H1 (cell line): ENCODE results near the gene UFD1. TPM values are rescaled to one million over a fixed set of nuclear protein-coding genes. Genes with fewer than 3 reads are reported as not detected.

Source experiments
- FOSL1 ChIP-seq: IDR thresholded peaks from 2 replicates; pipeline ENCODE4 v1.6.1; 2011; ENCODE audit warnings: mild to moderate bottlenecking, low read depth, low read length, moderate library complexity; ENCODE audit not compliant: insufficient read depth
- PHF8 ChIP-seq: fragments of 200-600 bp; sonication (generic); conservative IDR thresholded peaks from 2 replicates; pipeline ENCODE4 v1.7.1; 2012; ENCODE audit warnings: low read depth, mild to moderate bottlenecking, inconsistent platforms, low read length, moderate library complexity
- RAD21 ChIP-seq, 2 experiments: IDR thresholded peaks in 1 of 2; conservative IDR thresholded peaks in 1 of 2; 2 replicates each; pipeline ENCODE4 v1.6.1; 2011; ENCODE audit warnings: low read depth in 2 of 2, low read length in 2 of 2, improper control_type of control experiment in 1 of 2, inconsistent platforms in 1 of 2, mild to moderate bottlenecking in 1 of 2, moderate library complexity in 1 of 2
- polyA plus RNA-seq, 7 experiments: library from polyadenylated mRNA; depleted of rRNA in 3 of 7; stranded (reverse) in 5 of 7; unstranded in 2 of 7; fragments of >200 nt in 5 of 7; fragments of 200-250 nt in 2 of 7; gene quantifications; 1 replicate in 5 of 7; 2 replicates in 1 of 7; 4 replicates in 1 of 7; pipeline versions ENCODE4 v1.2.1 to v1.2.3, GENCODE V29; 2011 to 2013; ENCODE audit warnings: missing spikeins in 2 of 7, mixed read lengths in 2 of 7
- total RNA-seq: library from RNA; stranded (reverse); fragmentation: NEBNext Ultra II Directional; extraction: Animal tissue kit (Norgen Biotek cat#: 25700); gene quantifications from 2 replicates; pipeline ENCODE4 v1.2.1, GENCODE V29; 2021

UFD1 gene
- total and polyA plus RNA-seq, 2 of the 8 experiments (the other 6 are each of a cell fraction or from before 2014, with no cell fraction given): 74.6 to 116 TPM

- TF ChIP-seq PHF8 (no peak), RAD21 (IDR thresholded peaks at IDR 0.05 in 1 of 2, conservative IDR thresholded peaks at IDR 0.05 in 1 of 2; ENCODE audit: low read depth in 2 of 2, low read length in 2 of 2) (no peak), FOSL1 (no peak)
Observed at GRCh38 chr22:19503367-19503766, 24.4 kb upstream of the UFD1 start (continued).
